Adrenal gland (tissue), 12 donors: Measurements from ENCODE around the gene MYH8. TPM values are rescaled to one million over a fixed set of nuclear protein-coding genes. Genes with fewer than 3 reads are reported as not detected.

Source experiments
- DNase-seq, 7 donors: peaks; one replicate each; pipeline ENCODE4 v3.0.0-alpha.2; 2019 to 2020
- H3K27ac ChIP-seq, 5 donors: fragments of 200-600 bp; sonication (generic) in 4 of 5; 1 replicate in 3 of 5; 2 replicates in 2 of 5; pipeline versions ENCODE4 v1.5.1 to v1.8.0; 2016 to 2020; ENCODE audit warnings: mild to moderate bottlenecking in 1 of 5
- H3K27me3 ChIP-seq: fragments of 200-600 bp; 2 replicates; pipeline ENCODE4 v1.8.0; 2021
- H3K36me3 ChIP-seq, 2 donors: fragments of 200-600 bp; replicated peaks in 1 of 2; 1 replicate in 1 of 2; 2 replicates in 1 of 2; pipeline versions ENCODE4 v1.5.1 to v1.8.0; 2018 to 2022
- H3K4me1 ChIP-seq, 2 donors: fragments of 200-600 bp; replicated peaks in 1 of 2; 1 replicate in 1 of 2; 2 replicates in 1 of 2; pipeline versions ENCODE4 v1.5.1 to v1.8.0; 2018 to 2021
- H3K4me3 ChIP-seq, 4 donors: fragments of 200-600 bp; sonication (generic) in 3 of 4; one replicate each; pipeline ENCODE4 v1.5.1; 2016 to 2018
- H3K9me3 ChIP-seq, 3 donors: fragments of 200-600 bp; sonication (generic) in 1 of 3; replicated peaks in 1 of 3; 1 replicate in 2 of 3; 2 replicates in 1 of 3; pipeline versions ENCODE4 v1.5.1 to v1.8.0; 2016 to 2021
- CTCF ChIP-seq, 6 experiments: fragments of 450-650 bp in 4 of 6; fragments of 200-600 bp in 2 of 6; sonication (generic) in 1 of 6; IDR thresholded peaks; 1 replicate in 5 of 6; 2 replicates in 1 of 6; pipeline versions ENCODE4 v1.5.1 to v1.8.0; 2016 to 2021; ENCODE audit warnings: antibody characterized with exemption in 6 of 6, mild to moderate bottlenecking in 2 of 6, moderate library complexity in 1 of 6
- POLR2A ChIP-seq, 2 donors: fragments of 450-650 bp; IDR thresholded peaks; one replicate each; pipeline ENCODE4 v1.6.1; 2017; ENCODE audit warnings: antibody characterized with exemption in 2 of 2, mild to moderate bottlenecking in 2 of 2, moderate library complexity in 1 of 2
- whole genome bisulfite sequencing, 4 donors: extraction: QIAGEN DNeasy Blood & Tissue Kit in 2 of 4; methylation state at CpG; one replicate each; pipeline versions ENCODE4 v1.1.5 to v1.1.7; 2013 to 2017; 5-methylcytosine and 5-hydroxymethylcytosine counted together
- intact Hi-C, 2 donors: fragments of 100-400 bp; cut with DNase I; formaldehyde crosslinking; loops; one replicate each; pipeline versions ENCODE4 v1.14.1 to v1.15.0; 2022 to 2023
- polyA plus RNA-seq, 3 donors: library from polyadenylated mRNA; stranded (reverse); fragments of 200-250 nt in 2 of 3; fragments of 350-450 nt in 1 of 3; fragmentation: Illumina TruSeq in 1 of 3; extraction: RNeasy Lipid Tissue Mini Kit (QIAGEN cat#74804) in 1 of 3; gene quantifications; one replicate each; pipeline ENCODE4 v1.2.3, GENCODE V29; 2013 to 2014
- total RNA-seq, 9 donors: library from RNA; depleted of rRNA in 4 of 9; stranded (reverse); fragments of >200 nt in 4 of 9; fragments of 120-200 nt in 1 of 9; fragmentation: NEBNext Ultra II Directional in 1 of 9; extraction: Animal tissue kit (Norgen Biotek cat#: 25700) in 1 of 9; gene quantifications; one replicate each; pipeline versions ENCODE4 v1.1.0 to v1.2.4, GENCODE V29; 2013 to 2023
- donor health status: healthy with polysubstance abuse.
- donor health status: Bipolar disorder and iron deficiency.
- donor health status: DM: yes; HTN: yes; CAD: no.
- donor health status: DM: no; HTN: no; CAD: no.
- donor health status: DM: no; HTN: no; CAD: no.
- donor health status: DM: yes; HTN: yes; CAD: no.

MYH8 gene
- total and polyA plus RNA-seq, 12 donors = 0.17 TPM; not detected in 11

- H3K27me3 ChIP-seq = no peaks in the 10 kb centered on the region
- H3K4me3 ChIP-seq = no peak overlapping the region
- no peaks in the 10 kb centered on the region for H3K36me3 ChIP-seq
- TF ChIP-seq CTCF (IDR thresholded peaks at IDR 0.05) = no peak
- TF ChIP-seq POLR2A (IDR thresholded peaks at IDR 0.05) = no peak
- WGBS, 4 donors = 55 to 75% (median 66%) methylated on average over 6 of the region's 6 CpGs
- no peaks in the 10 kb centered on the region for H3K4me1 ChIP-seq
- H3K27ac ChIP-seq = no peak overlapping the region
- no peak for DNase-seq
- intact Hi-C loops = no loop called here
- H3K9me3 ChIP-seq = no peaks in the 10 kb centered on the region
Observed at GRCh38 chr17:10385871-10386270, 35.9 kb downstream of the MYH8 start.

DNA sequence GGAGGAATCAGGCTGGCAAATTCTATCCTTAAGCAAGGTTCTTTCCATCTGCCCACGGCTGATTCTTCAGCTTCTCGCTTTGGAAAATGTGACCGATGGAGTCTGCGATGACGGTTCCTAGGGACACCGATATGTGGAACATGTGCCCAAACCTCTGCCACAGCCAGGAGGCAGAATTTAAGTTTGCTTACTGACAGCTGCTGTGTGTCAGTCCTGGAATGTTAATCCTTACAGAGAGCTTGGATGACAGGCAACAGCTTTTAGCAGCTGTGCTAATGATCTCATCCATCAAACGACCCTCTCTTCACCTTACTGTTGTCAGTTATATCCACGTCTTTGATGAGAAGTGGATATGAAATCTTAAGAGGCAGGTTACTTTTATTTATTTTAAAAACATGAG, 37.6 kb downstream of the MYH8 start:
- intact Hi-C loops = no loop called here
- no peak overlapping the region for H3K27ac ChIP-seq
- no peaks in the 10 kb centered on the region for H3K4me1 ChIP-seq
- TF ChIP-seq POLR2A (IDR thresholded peaks at IDR 0.05) (no peak), CTCF (IDR thresholded peaks at IDR 0.05) (no peak)
- 32 to 63% (median 60%) methylated on average over 5 to 8 of the region's 8 CpGs for whole genome bisulfite sequencing, 4 donors
- H3K27me3 ChIP-seq = no peaks in the 10 kb centered on the region
- DNase-seq = no peak
- H3K9me3 ChIP-seq = no peaks in the 10 kb centered on the region
- no peaks in the 10 kb centered on the region for H3K36me3 ChIP-seq
- no peak overlapping the region for H3K4me3 ChIP-seq

GRCh38 chr17:10380631-10381408, 40.9 kb downstream of the MYH8 start:
- H3K27me3 ChIP-seq = no peaks in the 10 kb centered on the region
- H3K4me3 ChIP-seq = no peak overlapping the region
- DNase-seq = no peak
- 69 to 84% (median 77%) methylated on average over 3 of the region's 3 CpGs for WGBS, 4 donors
- no peaks in the 10 kb centered on the region for H3K36me3 ChIP-seq
- H3K27ac ChIP-seq = no peak overlapping the region
- no peaks in the 10 kb centered on the region for H3K4me1 ChIP-seq
- H3K9me3 ChIP-seq = no peaks in the 10 kb centered on the region
- intact Hi-C loops = no loop called here
- TF ChIP-seq POLR2A (IDR thresholded peaks at IDR 0.05) = no peak
- no peak for TF ChIP-seq CTCF (IDR thresholded peaks at IDR 0.05)

GRCh38 chr17:10372906-10373305, 48.8 kb downstream of the MYH8 start, which contains the start of gene MYH13:
MYH13 (minus strand) TSS chr17:10373006; CDS start chr17:10364530, 8,476 bp downstream.
- intact Hi-C loops = no loop called here

More at GRCh38 chr17:10372906-10373305, 48.8 kb downstream of the MYH8 start, which contains the start of gene MYH13:
- Histone ChIP-seq H3K4me3 (no peak within 1 kb of the TSS), H3K9me3 (no peaks in the 10 kb centered on the region), H3K36me3 (no peaks in the 10 kb centered on the region), H3K27me3 (no peaks in the 10 kb centered on the region), H3K4me1 (no peaks in the 10 kb centered on the region), H3K27ac (no peak within 1 kb of the TSS)
- TF ChIP-seq POLR2A (IDR thresholded peaks at IDR 0.05) (no peak), CTCF (IDR thresholded peaks at IDR 0.05) (no peak)
- 67 to 81% (median 74%) methylated on average over 5 of the region's 5 CpGs for WGBS, 4 donors
- DNase-seq = no peak
